Subcutaneous adipose tissue (tissue), 4 donors: ENCODE measurements around the gene HOOK1. TPM values are rescaled to one million over a fixed set of nuclear protein-coding genes. Genes with fewer than 3 reads are reported as not detected.

ENCODE experiments used
- CTCF ChIP-seq: fragments of 450-650 bp; IDR thresholded peaks from one replicate; pipeline ENCODE4 v1.5.1; 2016; ENCODE audit warnings: low read depth, mild to moderate bottlenecking, control low read depth, antibody characterized with exemption, moderate library complexity
- total RNA-seq, 4 donors: library from RNA; depleted of rRNA; stranded (reverse); fragments of >200 nt; gene quantifications; one replicate each; pipeline ENCODE4 v1.1.0, GENCODE V29; 2016

Gene HOOK1
- total RNA-seq, 4 donors from 2014 or later, result 0.22 to 1.3 (median 0.51) TPM; not detected in 1

GRCh38 chr1:59898927-59899326 lies 84.2 kb downstream of the HOOK1 start:
- no peak for TF ChIP-seq CTCF

GRCh38 chr1:59900640-59901039 lies 85.9 kb downstream of the HOOK1 start:
- TF ChIP-seq CTCF, result no peak

GRCh38 chr1:59901770-59902388 lies 87.1 kb downstream of the HOOK1 start:
- TF ChIP-seq CTCF, result no peak

GRCh38 chr1:59903141-59903754 lies 88.5 kb downstream of the HOOK1 start:
- no peak for TF ChIP-seq CTCF

GRCh38 chr1:59906931-59907330 lies 92.2 kb downstream of the HOOK1 start:
- no peak for TF ChIP-seq CTCF

- TF ChIP-seq CTCF, result no peak
Observed at GRCh38 chr1:59908084-59908483, 93.3 kb downstream of the HOOK1 start.

GRCh38 chr1:59908682-59909081 lies 93.9 kb downstream of the HOOK1 start:
- TF ChIP-seq CTCF, result no peak
